Measurements from ENCODE around the gene SRL.

The SRL gene

GRCh38 chr16:4178468-4179010, 63.3 kb downstream of the SRL start:
- FAIRE-seq (no peak), DNase-seq (ENCODE audit: insufficient read length, low spot score) (no peak)
- TF ChIP-seq, protein P1, sequence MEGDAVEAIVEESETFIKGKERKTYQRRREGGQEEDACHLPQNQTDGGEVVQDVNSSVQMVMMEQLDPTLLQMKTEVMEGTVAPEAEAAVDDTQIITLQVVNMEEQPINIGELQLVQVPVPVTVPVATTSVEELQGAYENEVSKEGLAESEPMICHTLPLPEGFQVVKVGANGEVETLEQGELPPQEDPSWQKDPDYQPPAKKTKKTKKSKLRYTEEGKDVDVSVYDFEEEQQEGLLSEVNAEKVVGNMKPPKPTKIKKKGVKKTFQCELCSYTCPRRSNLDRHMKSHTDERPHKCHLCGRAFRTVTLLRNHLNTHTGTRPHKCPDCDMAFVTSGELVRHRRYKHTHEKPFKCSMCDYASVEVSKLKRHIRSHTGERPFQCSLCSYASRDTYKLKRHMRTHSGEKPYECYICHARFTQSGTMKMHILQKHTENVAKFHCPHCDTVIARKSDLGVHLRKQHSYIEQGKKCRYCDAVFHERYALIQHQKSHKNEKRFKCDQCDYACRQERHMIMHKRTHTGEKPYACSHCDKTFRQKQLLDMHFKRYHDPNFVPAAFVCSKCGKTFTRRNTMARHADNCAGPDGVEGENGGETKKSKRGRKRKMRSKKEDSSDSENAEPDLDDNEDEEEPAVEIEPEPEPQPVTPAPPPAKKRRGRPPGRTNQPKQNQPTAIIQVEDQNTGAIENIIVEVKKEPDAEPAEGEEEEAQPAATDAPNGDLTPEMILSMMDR (IDR thresholded peaks at IDR 0.05; ENCODE audit: insufficient read depth, missing control alignments), result no peak

DNA sequence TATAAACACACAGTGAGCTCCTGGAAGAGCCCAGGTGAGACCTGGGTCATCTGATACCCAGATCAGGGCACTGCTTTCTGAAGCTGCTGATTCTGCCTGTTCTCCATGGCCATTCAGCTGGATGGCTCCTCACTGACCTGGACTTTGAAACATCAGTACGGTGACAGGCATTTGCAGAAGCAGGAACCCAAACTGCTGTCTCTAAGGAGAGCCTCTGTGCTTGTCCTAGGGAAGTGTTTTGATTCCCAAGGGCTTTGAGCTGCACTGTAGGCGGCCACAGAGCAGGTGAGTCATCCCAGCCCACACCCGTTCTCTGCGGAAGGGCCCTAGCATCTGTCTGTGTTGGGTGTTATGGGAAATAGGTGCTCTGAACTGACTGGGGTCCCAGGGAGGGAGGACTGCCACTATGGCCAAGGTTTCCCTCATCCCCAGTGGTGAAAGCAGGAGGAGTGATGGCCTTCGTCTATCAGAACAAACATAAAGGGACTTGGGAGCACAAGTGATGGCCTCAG, 64.9 kb downstream of the SRL start:
- no peak for DNase-seq (ENCODE audit: insufficient read length, low spot score)
- no peak for FAIRE-seq

DNA sequence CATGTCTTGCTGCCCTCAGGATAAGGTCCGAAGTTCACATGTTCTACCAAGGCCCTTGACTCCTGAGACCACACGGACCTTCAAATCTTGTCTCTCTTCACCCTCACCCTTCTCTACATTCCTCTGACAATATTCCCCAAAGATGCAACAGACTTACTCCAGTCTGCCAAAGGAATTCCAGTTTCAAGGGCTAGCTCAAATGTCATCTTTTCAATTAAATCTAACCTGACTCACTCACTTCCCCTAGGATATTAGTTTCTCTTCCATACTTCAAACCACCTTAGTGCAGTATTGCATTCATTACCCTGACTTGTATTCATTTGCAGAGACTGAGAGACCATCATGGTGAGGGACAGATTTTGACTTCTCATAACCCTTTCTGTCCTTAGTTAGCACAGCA, 66.0 kb downstream of the SRL start:
- TF ChIP-seq, protein P1 (IDR thresholded peaks at IDR 0.05; ENCODE audit: insufficient read depth, missing control alignments), result no peak
- no peak for DNase-seq (ENCODE audit: insufficient read length, low spot score)

More for the DNA sequence above, 64.9 kb downstream of the SRL start:
- TF ChIP-seq, protein P1 (IDR thresholded peaks at IDR 0.05; ENCODE audit: insufficient read depth, missing control alignments), result no peak

DNA sequence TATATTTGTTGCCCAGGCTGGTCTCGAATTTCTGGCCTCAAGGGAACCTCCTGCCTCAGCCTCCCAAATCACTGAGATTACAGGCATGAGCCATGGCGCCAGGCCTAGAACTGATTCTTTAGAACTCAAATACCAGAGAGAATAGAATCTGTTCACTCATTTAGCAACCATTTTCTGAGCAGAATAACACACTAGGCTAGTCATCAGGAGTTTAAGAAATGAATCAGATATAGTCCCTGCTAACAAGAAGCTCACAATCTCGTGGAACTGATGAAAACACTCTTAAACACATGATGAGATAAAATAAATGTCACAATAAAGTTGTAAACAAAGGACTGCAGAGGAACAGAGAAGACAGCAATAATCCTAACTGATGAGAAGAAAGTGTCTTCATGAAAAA, 69.8 kb downstream of the SRL start:
- FAIRE-seq, result no peak
- no peak for DNase-seq (ENCODE audit: insufficient read length, low spot score)
- TF ChIP-seq, protein P1 (IDR thresholded peaks at IDR 0.05; ENCODE audit: insufficient read depth, missing control alignments), result no peak

More for the DNA sequence above, 66.0 kb downstream of the SRL start:
- no peak for FAIRE-seq

DNA sequence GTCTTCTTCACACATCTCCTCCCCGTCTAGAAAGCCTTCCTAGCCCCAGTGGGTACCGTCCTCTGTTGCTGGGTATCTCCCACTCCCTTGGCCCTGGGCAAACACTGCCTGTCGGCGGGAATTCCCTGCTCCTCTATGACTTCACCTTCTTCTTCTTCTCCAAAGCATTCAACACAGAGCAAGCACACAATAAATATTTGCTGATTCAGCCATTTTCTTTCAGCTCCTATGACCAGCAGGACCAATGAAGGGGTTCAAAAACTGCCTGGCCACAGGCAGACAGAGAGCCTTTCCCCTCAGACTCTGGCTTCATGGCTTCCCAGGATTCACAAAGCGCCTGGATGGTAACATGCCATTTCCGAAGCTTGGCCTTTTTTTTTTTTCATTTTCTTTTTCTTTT, 72.5 kb downstream of the SRL start:
- DNase-seq (ENCODE audit: insufficient read length, low spot score) (no peak), FAIRE-seq (no peak)
- TF ChIP-seq, protein P1 (IDR thresholded peaks at IDR 0.05; ENCODE audit: insufficient read depth, missing control alignments), result no peak

GRCh38 chr16:4166821-4167220, 75.1 kb downstream of the SRL start:
- TF ChIP-seq, protein P1 (IDR thresholded peaks at IDR 0.05; ENCODE audit: insufficient read depth, missing control alignments), result no peak
- DNase-seq (ENCODE audit: insufficient read length, low spot score) (no peak), FAIRE-seq (no peak)

DNA sequence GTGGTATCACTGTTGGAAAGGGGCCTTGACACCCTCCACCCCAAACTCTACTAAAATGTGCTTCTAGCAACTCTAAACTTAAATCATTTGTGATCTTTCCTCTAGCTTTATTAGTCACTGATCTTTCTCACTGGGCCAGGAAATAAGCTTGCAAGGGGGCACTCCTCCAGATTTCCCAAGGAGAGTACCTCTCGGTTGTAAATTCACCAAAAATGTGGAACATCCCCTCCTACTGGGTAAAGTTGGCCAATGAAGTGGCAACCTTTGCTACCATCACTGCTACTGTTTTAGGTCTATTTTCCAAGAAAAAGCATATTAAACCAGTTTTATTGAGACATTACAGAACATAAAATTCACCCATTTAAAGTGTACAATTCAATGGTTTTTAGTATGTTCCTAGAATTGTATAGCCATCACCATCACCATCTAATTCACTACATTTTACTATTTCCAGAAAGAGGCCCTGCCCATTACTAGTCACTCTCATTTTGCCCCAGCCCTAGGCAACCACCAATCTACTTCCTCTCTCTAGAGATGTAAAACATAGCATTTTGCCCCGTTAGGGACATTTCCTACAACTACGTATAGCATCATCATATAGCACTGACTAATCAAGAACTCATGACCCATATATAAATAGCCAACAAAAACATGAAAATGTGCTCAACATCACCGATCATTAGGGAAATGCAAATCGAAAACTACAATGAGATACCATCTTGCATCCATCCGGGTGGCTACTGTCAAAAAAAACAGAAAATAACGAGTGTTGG, 81.0 kb downstream of the SRL start:
- no peak for FAIRE-seq
- DNase-seq (ENCODE audit: insufficient read length, low spot score), result no peak
- TF ChIP-seq, protein P1 (IDR thresholded peaks at IDR 0.05; ENCODE audit: insufficient read depth, missing control alignments), result no peak
